ENCODE results near the gene PSORS1C2.

Gene PSORS1C2

GRCh38 chr6:31094389-31094881 lies 44.4 kb downstream of the PSORS1C2 start:
- no peaks in the 10 kb centered on the region for H3K36me3 ChIP-seq (ENCODE audit: insufficient read depth, low read length)
- H3K4me3 ChIP-seq (ENCODE audit: low read depth in 1 of 2, low read length in 2 of 2): no peak overlapping the region
- H3K9me3 ChIP-seq (ENCODE audit: insufficient read depth, low read length, severe bottlenecking): no peaks in the 10 kb centered on the region
- H3K27me3 ChIP-seq (ENCODE audit: insufficient read depth, low read length, poor library complexity): no peaks in the 10 kb centered on the region
- peak overlapping the region; percentile 79 for H2AFZ ChIP-seq (ENCODE audit: low read depth, low read length)
- no peak for TF ChIP-seq CTCF (IDR thresholded peaks at IDR 0.05; ENCODE audit: borderline replicate concordance, extremely low read depth, low read length, poor library complexity, severe bottlenecking)
- no peak for TF ChIP-seq EZH2 (IDR thresholded peaks at IDR 0.05; ENCODE audit: borderline replicate concordance, low read depth, low read length, severe bottlenecking)
- H3K27ac ChIP-seq (ENCODE audit: low read length): peak overlapping the region; percentile 47
- peak; percentile 49 for DNase-seq
- ATAC-seq (ENCODE audit: insufficient read depth, low read depth): peak; percentile 90
- no peaks in the 10 kb centered on the region for H3K79me2 ChIP-seq (ENCODE audit: insufficient read depth, low read length)
- peak overlapping the region; percentile 16 for H3K9ac ChIP-seq (ENCODE audit: low read depth, low read length)
- H4K20me1 ChIP-seq (ENCODE audit: insufficient read depth, low read length): no peaks in the 10 kb centered on the region
- peaks cover 14% of the 10 kb centered on the region for H3K4me1 ChIP-seq (ENCODE audit: insufficient read depth, low read length)
- H3K4me2 ChIP-seq (ENCODE audit: insufficient read depth, low read length): 0 out of 2 replicates have a peak overlapping the region, but pooled peaks have one; percentile 1

GRCh38 chr6:31092769-31093505 lies 45.9 kb downstream of the PSORS1C2 start:
- no peak for DNase-seq
- H3K4me3 ChIP-seq (ENCODE audit: low read depth in 1 of 2, low read length in 2 of 2): no peak overlapping the region
- ATAC-seq (ENCODE audit: insufficient read depth, low read depth): no peak

GRCh38 chr6:31092238-31092637 lies 46.6 kb downstream of the PSORS1C2 start:
- Histone ChIP-seq H3K4me2 (ENCODE audit: insufficient read depth, low read length) (no peak overlapping the region), H3K9ac (ENCODE audit: low read depth, low read length) (no peak overlapping the region), H3K4me3 (ENCODE audit: low read depth in 1 of 2, low read length in 2 of 2) (no peak overlapping the region), H3K4me1 (ENCODE audit: insufficient read depth, low read length) (peaks cover 14% of the 10 kb centered on the region), H3K36me3 (ENCODE audit: insufficient read depth, low read length) (no peaks in the 10 kb centered on the region), H3K79me2 (ENCODE audit: insufficient read depth, low read length) (no peaks in the 10 kb centered on the region), H3K9me3 (ENCODE audit: insufficient read depth, low read length, severe bottlenecking) (no peaks in the 10 kb centered on the region), H2AFZ (ENCODE audit: low read depth, low read length) (no peak overlapping the region), H3K27me3 (ENCODE audit: insufficient read depth, low read length, poor library complexity) (no peaks in the 10 kb centered on the region), H3K27ac (ENCODE audit: low read length) (no peak overlapping the region), H4K20me1 (ENCODE audit: insufficient read depth, low read length) (no peaks in the 10 kb centered on the region)
- TF ChIP-seq CTCF (IDR thresholded peaks at IDR 0.05; ENCODE audit: borderline replicate concordance, extremely low read depth, low read length, poor library complexity, severe bottlenecking) (no peak), EZH2 (IDR thresholded peaks at IDR 0.05; ENCODE audit: borderline replicate concordance, low read depth, low read length, severe bottlenecking) (no peak)
- DNase-seq (no peak), ATAC-seq (ENCODE audit: insufficient read depth, low read depth) (no peak)

More at GRCh38 chr6:31092769-31093505, 45.9 kb downstream of the PSORS1C2 start:
- Histone ChIP-seq H3K4me2 (ENCODE audit: insufficient read depth, low read length) (no peak overlapping the region), H2AFZ (ENCODE audit: low read depth, low read length) (no peak overlapping the region), H4K20me1 (ENCODE audit: insufficient read depth, low read length) (no peaks in the 10 kb centered on the region), H3K27ac (ENCODE audit: low read length) (no peak overlapping the region), H3K9ac (ENCODE audit: low read depth, low read length) (no peak overlapping the region), H3K79me2 (ENCODE audit: insufficient read depth, low read length) (no peaks in the 10 kb centered on the region), H3K36me3 (ENCODE audit: insufficient read depth, low read length) (no peaks in the 10 kb centered on the region), H3K9me3 (ENCODE audit: insufficient read depth, low read length, severe bottlenecking) (no peaks in the 10 kb centered on the region), H3K27me3 (ENCODE audit: insufficient read depth, low read length, poor library complexity) (no peaks in the 10 kb centered on the region), H3K4me1 (ENCODE audit: insufficient read depth, low read length) (peaks cover 14% of the 10 kb centered on the region)
- no peak for TF ChIP-seq CTCF (IDR thresholded peaks at IDR 0.05; ENCODE audit: borderline replicate concordance, extremely low read depth, low read length, poor library complexity, severe bottlenecking)
- no peak for TF ChIP-seq EZH2 (IDR thresholded peaks at IDR 0.05; ENCODE audit: borderline replicate concordance, low read depth, low read length, severe bottlenecking)
